Occipital lobe (tissue), 2 donors: ENCODE data around the gene FAM163A. TPM values are rescaled to one million over a fixed set of nuclear protein-coding genes. Genes with fewer than 3 reads are reported as not detected.
"Not testable (repeated sequence)": the region's sequence is repeated elsewhere in the genome, so short reads cannot be mapped to it uniquely, and the experiment has no call there.

Source experiments
- DNase-seq: peaks from one replicate; lab custom pipeline; 2025; lab: John Stamatoyannopoulos, UW
- total RNA-seq: library from RNA; depleted of rRNA; stranded (reverse); fragments of >200 nt; gene quantifications from one replicate; pipeline ENCODE4 v1.2.3, GENCODE V29; 2014

Gene FAM163A
- total RNA-seq, 1 donor from 2014 or later, result under 0.01 TPM

DNA sequence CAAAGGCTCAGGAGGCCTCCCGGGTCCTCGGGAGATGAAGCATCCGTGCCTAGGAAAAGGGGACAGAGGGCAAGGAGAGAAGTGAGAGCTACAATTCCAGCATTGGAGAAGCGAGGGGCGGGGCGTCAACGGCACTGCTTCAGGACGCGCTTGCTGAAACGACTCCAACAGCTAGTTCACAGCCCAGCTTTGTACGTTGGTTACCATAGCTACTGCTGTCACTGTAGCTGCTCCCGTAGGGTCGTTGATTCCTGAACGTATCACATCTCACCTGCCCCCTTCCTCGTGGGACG, 71.4 kb downstream of the FAM163A start:
- DNase-seq, result no peak

DNA sequence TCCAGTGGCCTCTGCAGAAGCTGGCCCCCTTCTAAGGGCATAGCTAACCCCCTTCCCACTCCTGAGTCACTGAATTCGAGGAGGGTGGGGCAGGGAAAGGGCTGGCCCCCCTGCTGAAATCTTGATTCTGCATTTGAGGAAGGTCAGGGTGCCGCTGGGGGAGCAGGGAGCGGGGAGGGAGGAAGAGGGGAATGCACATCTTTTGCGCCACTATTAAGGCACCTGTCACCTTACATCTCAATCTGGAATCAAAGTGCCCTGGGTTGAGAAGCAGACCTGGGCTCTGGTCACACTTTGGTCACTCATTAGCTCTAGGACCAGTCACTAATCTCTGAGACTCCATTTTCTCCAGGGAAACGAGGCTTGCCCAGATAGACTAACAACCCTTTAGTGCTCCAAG, 72.5 kb downstream of the FAM163A start:
- no peak for DNase-seq

DNA sequence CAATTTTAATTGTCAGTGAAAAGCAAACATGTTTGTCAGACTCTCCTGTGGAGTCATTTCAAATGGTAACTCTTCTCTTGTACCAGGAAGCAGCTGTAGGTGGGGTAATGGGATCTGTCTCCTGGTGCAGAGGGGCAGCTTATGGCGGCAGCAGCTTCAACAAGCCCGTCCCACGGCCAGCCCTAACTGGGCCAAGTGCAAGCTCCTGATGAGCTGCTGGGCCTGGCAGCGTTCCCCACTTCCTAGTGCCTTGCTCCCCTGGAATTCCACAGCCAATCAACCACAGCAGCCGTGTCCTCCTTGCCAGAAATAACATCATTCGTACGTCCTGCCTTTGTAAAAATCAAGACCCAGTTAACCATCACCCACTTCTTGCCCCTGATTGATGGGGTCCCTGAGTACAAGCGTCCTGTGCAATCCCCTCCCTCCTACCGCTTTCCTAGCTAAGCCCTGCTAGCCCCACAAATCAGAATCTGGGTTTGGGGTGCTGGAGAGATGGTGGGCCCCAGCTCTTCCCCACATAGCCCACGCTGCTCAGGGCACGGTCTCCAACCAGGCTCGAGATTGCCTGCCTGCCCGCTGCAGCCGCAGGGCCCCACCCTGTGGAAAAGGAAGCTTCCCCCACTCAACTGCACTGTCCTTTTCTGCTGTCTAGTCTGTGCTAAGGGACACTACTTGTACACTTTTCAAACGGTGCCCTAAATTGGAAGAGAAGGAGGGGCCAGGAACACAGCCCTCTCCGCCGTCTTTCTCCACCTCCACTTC, 73.3 kb downstream of the FAM163A start:
- peak; percentile 4 for DNase-seq

DNA sequence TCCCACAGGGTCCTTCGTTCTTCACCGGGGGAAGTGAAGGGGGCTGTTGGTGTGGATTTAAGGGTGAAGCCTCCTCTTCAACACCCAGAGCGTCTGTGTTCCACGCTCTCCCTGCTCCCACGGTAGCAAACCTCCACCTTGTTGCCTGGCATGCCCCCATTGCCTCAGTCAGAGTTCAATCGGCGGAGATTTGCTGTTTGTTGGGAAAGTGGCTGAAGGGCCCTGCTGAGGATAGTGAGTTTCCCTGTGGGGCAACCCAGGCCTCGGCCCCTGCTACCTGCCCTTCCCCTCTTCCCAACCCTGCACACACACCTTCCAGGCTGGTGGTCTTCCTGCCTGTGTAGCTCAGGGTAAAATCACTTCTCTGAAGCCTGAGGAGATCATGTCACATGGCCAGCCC, 74.0 kb downstream of the FAM163A start:
- DNase-seq, result no peak

DNA sequence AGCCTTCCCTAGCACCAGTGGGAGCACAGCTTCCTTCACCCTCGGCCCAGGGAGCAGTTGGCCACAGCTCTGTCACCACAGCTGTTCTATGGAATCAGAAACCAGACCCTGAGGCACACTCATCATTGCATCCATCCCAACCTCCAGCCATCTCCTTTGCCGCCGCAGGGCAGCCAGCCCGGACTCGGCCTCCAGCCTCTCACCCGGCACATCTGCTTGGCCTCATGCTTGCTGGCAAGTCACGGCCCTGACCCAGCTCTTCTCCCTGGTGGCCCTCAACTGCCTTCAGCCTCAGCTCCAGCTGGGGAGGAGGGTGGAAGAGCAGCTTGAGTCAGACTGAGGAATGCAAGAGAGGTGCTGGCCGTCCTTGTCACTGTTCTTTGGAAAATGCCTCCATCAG, 74.7 kb downstream of the FAM163A start:
- no peak for DNase-seq

DNA sequence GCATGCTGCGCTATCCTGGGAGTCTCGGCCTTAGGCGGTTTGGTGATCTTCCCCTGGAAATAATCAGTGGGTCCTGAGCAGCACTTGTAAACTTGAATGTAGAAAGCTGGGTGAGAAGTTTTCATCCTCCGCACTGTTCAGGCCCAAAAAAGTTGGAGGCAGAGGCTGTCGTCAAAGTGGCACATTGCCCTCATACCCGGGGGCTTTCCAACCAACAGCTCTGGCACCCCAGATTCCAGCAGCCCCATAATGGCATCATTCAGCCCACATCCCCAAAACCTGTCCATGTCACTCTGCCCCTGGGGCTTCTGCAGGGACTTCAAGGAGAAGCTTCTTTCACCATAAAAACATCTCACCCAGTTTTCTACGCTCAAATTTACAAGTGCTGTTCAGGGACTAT, 75.2 kb downstream of the FAM163A start:
- DNase-seq, result no peak

DNA sequence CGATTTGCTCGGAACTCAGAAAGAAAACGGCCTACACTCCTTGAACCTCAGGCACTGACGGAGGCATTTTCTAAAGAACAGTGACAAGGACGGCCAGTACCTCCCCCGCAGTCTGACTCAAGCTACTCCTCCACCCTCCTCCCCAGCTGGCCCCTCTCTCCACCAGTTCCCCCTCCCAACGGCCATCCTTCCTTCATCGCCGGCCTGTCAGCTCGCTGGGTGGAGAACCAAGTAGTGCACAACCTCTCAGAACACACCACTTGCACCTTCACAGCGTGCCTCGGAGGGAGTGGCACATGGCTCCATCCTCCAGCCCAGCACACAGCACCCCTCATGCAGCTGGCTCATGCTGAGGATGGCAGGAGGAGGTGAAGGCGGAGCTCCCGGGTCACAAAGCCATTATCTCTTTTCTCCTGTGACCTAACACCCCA, 75.7 kb downstream of the FAM163A start:
- DNase-seq, result peak; percentile 59

DNA sequence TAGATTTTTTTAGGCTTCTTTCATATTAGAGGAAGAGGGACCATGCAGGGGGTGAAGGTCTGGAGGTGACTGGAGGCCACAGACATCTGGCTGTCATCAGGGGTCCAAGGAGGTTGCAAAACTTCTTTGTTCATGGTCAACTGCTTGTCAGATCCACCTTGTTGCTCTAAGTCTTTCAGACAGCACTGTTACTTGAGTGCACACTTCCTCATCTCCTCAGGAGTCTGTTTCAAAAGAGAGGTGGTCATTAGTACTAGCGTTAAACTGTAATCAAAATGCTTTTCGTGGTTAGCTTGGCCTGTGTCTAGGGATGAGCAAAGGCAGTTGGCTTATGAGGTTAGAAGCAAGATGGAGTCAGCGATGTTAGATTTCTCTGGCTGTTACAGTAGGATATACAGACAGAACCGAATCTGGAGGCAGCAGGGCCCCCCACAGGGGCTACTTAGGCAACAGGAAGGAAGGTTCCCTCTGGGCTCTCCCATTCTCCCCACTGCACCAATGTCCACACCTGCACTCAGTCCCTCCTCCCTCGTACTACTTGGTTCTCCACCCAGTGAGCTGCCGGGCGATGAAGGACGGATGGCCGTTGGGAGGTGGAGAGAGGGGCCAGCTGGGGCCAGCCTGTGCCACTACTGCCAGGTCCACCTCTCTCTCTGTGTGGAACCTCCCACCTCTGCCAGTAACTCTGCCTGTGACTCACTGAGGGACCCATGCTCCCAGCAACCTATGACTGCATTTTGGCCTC, 77.3 kb downstream of the FAM163A start:
- DNase-seq, result no peak

DNA sequence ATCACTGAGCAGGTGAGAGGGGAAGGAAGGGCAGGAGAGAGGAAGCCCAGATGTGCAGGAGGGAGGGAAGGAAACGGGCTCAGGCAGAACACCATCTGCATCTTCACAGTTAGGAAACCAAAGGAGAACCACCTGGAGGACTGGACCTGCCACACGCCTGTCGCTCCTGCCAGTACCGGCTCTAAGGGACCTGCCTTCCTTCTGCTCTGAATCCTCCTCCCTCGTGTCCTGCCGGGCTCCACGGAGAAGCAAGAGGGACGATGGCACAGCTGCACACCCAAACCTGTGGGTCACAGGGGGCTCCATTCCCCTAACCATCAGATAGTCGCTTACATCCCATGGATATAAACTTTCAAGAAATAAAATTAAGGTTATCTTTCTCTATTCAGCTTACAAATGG, 78.4 kb downstream of the FAM163A start:
- DNase-seq, result no peak

DNA sequence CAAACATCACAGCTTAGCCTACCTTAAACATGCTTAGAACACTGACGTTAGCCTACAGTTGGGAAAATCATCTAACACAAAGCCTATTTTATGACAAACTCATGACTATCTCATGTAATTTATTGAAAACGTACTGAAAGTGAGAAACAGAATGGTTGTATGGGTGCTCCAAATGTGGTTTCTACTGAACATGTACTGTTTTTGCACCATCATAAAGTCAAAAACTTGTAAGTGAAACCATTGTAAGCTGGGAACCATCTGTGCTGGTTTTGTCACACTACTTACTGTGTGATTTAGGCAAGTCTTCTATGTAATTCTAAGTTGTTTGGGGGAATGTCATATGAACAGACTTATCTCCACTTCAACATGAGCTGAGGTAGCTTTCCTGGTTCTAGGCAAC, 79.0 kb downstream of the FAM163A start:
- DNase-seq, result no peak

DNA sequence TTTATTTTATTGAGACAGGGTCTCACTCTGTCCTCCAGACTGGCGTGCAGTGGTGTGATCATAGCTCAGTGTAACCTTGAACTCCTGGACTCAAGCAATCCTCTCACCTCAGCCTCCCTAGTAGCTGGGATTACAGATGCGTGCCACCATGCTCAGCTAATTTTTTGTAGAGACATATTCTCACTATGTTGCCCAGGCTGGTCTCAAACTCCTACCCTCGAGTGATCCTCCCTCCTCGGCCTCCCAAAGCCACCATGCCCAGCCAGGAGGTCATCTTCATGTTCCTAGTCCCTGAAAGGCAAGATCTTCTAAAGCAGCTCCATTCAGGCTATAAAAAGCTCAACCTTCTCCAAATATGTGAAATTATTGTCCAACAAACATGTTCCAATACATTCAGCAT, 80.6 kb downstream of the FAM163A start:
- no peak for DNase-seq

DNA sequence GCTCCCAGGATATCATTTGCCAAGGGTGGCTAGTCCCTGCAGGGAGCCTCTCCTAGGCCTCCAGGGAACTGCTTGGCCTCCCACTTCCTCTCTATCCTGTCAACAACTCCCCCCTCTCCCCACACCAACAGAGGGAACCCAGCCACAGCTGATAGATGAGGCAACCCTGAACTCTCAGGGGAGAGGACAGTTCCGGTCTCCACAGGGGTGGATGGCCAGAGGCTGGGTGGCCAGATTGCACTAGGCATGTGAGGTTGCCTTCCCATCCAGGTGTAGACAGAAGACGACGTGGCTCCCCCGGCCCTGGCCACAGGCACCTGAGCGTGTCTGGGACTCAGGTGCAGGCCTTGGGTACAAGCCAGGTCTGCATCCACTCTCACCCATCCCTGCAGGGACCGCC, 81.2 kb downstream of the FAM163A start:
- no peak for DNase-seq

DNA sequence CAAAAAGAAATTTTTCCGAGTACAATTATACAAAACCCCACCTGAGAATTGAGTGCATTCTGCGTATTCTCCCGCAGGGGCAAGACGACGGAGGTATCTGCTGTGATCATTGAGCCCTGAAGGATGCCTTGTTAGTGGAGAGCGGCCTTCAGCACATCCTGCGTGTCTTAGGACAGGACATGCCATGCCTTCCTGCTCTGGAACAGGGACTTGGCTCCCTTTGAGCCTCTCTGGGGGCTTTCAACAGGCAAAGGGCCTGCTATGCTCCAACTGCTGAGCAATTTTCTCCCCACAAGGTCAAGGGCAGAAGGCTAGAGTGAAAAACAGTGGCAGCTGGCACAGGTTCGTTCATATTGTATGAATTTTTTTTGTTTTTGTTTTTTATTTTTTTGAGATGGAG, 82.1 kb downstream of the FAM163A start:
- DNase-seq, result no peak

DNA sequence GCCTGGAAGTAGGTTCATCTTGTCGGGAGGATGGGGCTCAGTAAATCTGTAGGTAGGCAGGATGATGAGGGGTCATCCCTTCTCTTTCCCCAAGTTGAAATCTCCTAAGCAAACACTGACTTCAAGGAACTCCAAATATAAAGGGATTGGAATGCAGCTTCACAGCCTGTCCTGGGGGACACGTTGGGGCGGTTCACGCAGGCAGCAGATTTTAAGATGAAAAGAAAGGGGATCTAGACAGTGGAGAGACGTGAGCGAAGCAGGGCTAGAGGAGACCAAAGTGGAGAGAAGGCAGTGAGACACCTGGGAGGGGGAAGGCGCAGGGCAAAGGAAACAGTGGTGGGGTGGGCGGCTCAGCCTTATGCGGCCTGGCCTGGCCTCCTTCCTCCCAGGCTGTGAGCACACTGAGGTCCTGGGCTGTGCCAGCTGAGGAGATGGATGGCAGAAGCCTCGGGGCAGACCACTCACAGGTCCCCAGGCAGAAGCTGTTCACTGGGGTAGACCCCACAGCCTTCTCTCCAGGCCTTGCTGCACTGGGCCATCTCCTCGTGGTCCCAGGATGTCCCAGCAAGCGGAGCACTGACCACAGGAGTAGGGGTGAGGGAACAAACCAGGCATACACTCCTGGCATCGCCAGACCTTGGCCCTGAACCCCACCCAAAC, 82.8 kb downstream of the FAM163A start:
- no peak for DNase-seq

DNA sequence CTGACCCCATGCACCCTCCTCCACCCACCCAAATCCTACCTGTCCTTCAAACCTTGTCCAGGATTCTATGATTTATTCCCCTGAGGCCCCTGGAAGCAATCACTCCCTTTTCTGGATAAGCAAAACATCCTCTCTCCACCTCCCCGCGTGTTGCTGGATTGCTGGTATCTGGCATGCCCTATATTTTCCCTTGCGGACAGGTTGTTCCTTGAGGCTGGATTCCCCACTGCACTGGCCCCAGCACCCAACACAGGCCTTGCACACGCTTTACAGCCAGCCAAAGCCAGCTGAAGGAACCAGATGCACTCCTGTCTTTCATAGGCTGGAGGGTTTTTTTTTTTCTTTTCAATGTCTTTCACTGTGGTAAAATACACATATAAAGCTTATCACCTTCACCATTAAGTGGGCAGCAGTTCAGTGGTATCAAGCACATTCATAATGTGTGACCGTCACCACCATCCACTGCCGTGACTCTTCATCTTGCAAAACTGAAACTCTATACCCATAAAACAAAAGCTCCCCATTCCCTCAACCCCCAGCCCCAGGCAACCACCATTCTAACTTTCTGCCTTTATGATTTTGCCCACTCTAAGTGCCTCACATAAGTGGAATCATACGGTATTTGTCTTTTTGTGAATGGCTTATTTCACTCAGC, 83.7 kb downstream of the FAM163A start:
- no peak for DNase-seq

DNA sequence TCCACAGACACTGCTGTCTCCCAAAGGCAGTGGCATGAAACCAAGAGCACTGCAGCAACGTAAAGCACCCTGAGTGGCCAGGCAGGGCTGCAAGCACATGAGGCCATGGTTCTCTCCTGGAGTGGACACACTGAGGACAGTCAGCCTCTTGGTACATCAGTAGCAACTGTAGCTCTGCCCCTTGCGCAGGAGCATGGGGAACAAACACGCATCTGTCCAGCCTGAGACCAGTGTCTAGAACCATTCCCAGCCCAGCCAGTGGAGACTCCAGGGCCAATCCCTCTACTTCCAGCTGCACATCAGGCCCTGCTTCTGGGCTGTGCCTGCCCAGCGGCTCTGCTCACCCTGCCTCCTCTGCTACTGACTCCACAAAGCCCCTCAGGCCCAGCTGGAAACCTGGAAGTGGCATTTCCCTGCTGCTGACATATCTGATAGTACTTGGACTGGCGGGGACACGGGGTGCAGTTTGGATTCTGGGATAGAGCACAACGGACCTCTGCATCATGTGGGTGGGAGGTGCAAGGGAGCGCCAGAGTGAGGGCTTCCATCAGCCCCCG, 85.5 kb downstream of the FAM163A start:
- DNase-seq, result no peak

DNA sequence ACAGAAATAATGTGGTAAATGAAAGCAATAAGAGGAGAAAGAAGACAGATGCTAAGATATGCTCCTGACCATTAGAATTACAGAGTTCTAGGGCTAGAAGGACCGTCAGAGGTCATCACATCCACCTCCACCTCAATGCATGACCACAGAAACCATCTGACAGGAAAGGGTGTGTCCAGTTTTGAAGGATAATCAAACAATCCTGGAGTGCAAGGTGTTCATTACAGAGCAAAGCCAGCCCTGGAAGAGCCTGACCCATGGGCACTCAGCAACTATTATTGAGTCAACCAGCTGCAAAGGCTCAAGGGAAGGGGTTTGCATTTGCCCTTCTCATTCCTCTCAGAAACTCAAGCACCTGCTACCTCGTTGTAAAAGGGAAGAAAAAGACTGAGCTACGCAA, 88.1 kb downstream of the FAM163A start:
- no peak for DNase-seq

DNA sequence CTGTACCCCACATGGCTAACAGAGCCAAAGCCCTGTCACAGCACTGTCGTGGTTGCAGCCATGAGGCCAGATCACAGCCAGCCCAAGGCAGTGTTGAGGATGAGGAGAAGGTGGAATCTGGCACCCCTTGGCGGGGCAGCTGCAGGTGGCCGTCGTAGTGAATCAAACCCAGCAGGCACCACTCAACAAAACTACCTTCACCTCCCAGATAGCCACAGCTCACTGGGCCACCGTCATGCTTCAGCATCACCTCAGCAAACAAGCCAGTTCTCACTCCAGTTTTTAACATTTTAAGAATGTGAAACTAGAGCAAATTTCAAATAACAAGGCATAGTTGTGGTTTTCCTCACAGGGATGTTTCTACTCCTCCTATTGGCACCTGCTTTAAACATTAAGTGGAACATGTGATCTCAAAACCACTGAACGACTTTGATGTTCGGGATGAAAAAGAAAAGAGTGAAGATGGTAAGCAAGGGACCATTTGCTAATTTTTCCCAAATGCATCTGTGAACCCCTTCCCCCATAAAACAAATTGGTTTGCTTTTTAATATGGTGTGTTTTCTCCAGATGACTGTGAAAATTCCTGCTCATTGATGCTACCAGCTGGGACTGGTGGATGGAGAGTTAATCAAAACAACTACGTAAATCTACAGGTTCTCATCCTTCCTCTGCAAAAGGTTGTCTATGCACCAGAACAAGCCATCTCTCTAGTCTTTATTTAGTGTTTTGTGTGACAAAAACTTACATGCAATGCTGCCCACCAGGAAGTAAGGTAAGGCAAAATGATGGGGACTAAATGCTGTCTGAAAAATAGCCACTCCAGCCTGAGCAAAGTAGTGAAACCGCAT, 89.0 kb downstream of the FAM163A start:
- no peak for DNase-seq

DNA sequence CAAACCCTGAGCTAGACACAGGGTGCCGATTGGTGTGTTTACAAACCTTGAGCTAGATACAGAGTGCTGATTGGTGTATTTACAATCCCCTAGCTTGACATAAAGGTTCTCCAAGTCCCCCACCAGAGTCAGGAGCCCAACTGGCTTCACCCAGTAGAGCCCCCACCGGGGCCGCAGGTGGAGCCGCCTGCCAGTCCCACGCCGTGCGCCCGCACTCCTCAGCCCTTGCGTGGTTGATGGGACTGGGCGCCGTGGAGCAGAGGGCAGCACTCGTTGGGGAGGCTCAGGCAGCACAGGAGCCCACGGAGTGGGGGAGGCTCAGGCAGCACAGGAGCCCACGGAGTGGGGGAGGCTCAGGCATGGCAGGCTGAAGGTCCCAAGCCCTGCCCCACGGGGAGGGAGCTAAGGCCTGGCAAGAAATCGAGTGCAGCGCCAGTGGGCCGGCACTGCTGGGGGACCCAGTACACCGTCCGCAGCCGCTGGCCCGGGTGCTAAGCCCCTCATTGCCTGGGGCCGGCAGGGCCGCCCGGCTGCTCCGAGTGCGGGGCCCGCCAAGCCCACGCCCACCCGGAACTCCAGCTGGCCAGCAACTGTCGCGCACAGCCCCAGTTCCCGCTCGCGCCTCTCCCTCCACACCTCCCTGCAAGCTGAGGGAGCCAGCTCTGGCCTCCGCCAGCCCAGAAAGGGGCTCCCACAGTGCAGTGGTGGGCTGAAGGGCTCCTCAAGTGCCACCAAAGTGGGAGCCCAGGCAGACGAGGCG, 93.8 kb downstream of the FAM163A start:
- not testable (repeated sequence) for DNase-seq

DNA sequence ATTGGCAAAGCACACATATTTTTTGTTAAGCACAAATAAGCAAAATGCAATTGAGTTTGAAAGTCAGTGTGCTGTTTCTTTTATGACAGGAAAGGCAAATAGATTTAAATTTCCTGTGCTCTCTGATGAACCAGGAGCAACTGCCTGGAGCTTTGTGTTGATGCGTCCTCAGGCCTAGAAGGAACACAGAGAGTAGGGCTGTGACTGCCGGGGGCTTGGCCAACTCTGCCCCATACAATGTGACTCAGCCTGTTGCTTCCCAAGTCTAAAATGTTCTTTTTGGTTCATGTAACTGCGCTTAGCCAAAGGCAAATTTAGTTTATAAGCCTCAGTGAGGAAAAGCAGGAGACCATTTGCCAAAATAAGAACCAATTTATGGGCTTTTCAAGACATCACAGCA, 97.0 kb downstream of the FAM163A start:
- DNase-seq, result no peak
